ENCODE data around the gene WNT3A.

Gene WNT3A

GRCh38 chr1:228000416-228000815 lies 6.4 kb upstream of the WNT3A start:
- no peak for DNase-seq

GRCh38 chr1:228000836-228001563 lies 5.8 kb upstream of the WNT3A start:
- DNase-seq, result no peak

- DNase-seq, result no peak
These were observed 4.9 kb upstream of the WNT3A start for GRCh38 chr1:228001738-228002535.

GRCh38 chr1:228002792-228003191 lies 4.0 kb upstream of the WNT3A start:
- no peak for DNase-seq

GRCh38 chr1:228003461-228004330 lies 3.1 kb upstream of the WNT3A start:
- no peak for DNase-seq

- DNase-seq, result no peak
These were observed 2.4 kb upstream of the WNT3A start for GRCh38 chr1:228004331-228004855.

GRCh38 chr1:228004856-228005462 lies 1.8 kb upstream of the WNT3A start:
- DNase-seq, result no peak

GRCh38 chr1:228005511-228006033 lies 1.2 kb upstream of the WNT3A start:
- DNase-seq, result no peak

GRCh38 chr1:228006034-228006785 lies 588 bp upstream of the WNT3A start:
- no peak for DNase-seq

GRCh38 chr1:228007049-228007800 lies 427 bp downstream of the WNT3A start:
- DNase-seq, result no peak

GRCh38 chr1:228007801-228008341 lies 1.1 kb downstream of the WNT3A start:
- no peak for DNase-seq

GRCh38 chr1:228008391-228009115 lies 1.8 kb downstream of the WNT3A start:
- DNase-seq, result no peak

GRCh38 chr1:228009116-228009827 lies 2.5 kb downstream of the WNT3A start:
- no peak for DNase-seq

- DNase-seq, result no peak
These were observed 3.3 kb downstream of the WNT3A start for GRCh38 chr1:228009828-228010775.

GRCh38 chr1:228010921-228011320 lies 4.1 kb downstream of the WNT3A start:
- DNase-seq, result no peak

GRCh38 chr1:228011721-228012311 lies 5.0 kb downstream of the WNT3A start:
- no peak for DNase-seq

- DNase-seq, result no peak
These were observed 5.8 kb downstream of the WNT3A start for GRCh38 chr1:228012555-228012954.
